Amniotic epithelial cell (primary cell): ENCODE measurements around the gene RIPK3.
A peak's percentile ranks its signal among the peaks of the same experiment; 100 is the strongest.

Source experiments
- DNase-seq: peaks from one replicate; pipeline ENCODE4 v3.0.0-alpha.2; 2010; ENCODE audit warnings: low read depth

RIPK3 gene

DNA sequence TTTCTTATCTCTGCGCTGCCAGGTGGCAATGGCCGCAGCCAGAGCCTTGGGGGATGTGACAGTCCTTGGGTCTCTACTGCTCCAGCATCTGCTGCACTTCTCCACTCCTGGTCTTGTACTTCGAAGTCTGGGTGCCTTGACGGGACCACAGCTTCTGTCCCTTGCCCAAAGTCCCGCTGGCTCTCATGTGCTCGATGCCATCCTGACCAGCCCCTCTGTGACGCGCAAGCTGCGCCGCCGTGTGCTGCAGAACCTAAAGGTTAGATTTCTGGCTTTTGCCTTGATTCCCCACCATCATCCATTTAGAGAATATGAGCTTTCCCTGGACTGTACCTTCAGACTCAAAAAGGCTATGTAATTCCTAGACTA lies 35.8 kb downstream of the RIPK3 start:
- DNase-seq: no peak

DNA sequence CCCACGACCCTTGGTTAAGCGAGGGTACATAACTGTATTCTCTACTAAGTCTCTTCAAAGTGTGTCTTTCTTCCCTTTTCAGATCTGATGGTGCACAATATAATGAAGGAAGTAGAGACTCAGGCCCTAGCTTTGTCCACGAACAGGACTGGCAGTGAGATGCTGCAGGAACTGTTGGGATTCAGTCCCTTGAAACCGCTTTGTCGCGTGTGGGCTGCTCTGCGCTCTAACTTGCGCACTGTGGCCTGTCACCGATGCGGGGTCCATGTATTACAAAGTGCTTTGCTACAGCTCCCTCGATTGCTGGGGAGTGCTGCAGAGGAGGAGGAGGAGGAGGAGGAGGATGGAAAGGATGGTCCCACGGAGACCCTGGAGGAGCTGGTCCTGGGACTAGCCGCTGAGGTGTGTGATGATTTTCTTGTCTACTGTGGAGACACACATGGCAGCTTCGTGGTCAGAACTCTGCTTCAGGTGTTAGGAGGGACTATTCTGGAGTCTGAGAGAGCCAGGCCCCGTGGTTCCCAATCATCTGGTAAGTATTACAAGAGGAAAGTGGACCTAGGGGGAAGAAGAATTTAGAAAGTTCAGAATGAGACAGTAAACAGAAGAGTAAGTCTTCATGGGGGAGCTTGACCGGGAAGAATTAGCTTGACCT lies 39.3 kb downstream of the RIPK3 start:
- no peak for DNase-seq

DNA sequence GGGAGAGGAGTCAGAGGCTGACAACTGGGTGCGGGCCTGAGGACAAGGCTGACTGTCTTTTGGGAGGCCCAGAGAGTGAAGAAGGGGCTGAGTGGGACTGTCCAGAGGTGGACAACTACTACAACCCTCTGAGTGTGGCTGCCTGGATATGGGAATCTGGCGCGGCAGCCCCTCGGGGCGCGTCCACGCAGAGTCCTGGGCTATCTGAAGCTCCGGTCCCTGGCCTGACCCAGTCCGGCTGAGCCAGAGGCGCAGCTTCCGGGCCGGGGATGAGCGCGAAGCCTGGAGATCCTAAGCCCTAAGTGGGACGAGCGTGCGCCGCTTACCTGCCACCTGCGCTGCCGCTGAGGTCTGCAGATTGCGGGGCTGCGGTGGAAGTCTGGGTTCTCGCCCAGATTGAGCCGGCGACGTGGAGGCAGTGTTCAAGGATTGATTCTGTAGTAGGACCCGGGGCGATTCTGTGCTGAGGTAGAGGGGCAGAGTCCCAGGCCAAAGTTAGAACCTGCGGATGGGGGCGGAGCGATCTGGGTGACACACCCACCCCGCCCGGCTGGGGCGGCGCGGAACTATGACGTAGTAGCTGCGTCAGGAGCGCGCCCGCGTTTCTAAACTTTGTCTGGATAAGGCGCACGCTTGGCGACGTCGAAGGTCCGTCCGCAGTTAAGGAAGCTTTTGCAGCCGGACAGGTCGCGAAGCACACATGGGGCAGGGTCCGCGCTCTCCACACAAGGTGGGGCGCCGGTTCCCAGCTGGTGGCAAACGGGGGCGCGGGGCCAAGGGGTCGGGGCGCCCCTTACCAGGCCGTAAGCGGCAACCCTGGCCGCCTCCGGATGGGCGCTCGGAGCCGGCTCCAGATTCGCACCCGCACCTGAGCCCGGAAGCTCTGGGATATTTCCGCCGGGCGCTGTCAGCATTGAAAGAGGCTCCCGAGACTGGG lies 40.3 kb downstream of the RIPK3 start, which contains the start of the genes DHRS1 and NOP9:
TSS of gene DHRS1 (minus strand) at position 526 of the 937 bp plus-strand sequence. CDS start 674 bp downstream, outside the sequence.
TSS of gene NOP9 (plus strand) at position 596 of the 937 bp plus-strand sequence. CDS start at position 701, 105 bp downstream.
- peak; percentile 81 for DNase-seq

DNA sequence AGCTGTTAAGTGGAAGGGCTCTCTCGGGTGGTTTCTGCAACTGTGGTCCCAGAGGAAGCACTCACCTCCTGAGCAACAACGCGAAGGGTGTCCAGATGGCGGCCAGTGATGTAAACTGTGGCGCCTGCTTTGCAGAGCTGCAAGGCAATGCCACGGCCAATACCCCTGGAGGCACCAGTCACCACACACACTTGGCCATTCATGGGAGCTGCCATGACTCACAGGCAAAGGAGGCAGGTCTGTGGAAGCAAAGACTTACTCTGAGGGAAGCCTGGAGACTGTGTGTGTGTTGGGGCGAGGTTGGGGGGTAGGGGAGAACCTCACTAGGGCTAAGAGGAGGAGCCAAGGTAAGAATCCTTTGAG lies 40.9 kb downstream of the RIPK3 start:
- peak; percentile 68 for DNase-seq

DNA sequence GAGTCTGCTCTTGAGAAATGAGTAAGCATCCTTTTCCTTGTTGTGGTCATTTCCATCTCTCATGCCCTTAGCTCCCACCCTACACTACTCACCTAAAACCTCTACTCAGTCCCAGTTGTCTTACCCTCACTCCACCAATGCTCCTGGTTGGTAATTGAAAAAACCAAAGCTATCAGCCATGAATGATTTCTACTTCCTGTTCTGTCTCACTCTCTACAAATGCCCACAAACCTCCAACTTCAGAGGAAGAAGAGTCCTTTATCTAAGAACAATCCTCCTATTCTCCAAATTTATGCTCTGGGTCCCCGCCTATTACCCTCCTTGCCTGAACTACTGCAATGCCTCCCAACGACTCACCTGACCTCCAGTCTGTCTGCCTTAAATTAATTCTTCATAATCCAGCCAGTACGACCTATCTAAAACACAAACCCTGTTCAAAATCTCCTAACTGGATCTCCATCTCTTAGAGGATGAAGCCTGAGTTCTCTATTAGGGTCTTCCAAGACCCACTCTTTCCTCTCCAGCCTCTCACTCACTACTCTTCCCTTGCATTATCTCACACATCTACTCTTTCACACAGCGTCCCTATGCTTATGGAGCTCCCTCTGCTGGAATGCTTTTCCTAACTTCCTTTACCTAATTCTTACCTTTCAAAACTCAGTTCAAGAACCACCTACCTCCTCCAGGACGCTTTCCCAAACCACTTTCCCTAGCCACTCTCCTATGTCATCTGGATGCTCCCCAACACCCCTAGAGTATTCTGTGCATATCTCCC lies 42.4 kb downstream of the RIPK3 start:
- DNase-seq: peak; percentile 22

DNA sequence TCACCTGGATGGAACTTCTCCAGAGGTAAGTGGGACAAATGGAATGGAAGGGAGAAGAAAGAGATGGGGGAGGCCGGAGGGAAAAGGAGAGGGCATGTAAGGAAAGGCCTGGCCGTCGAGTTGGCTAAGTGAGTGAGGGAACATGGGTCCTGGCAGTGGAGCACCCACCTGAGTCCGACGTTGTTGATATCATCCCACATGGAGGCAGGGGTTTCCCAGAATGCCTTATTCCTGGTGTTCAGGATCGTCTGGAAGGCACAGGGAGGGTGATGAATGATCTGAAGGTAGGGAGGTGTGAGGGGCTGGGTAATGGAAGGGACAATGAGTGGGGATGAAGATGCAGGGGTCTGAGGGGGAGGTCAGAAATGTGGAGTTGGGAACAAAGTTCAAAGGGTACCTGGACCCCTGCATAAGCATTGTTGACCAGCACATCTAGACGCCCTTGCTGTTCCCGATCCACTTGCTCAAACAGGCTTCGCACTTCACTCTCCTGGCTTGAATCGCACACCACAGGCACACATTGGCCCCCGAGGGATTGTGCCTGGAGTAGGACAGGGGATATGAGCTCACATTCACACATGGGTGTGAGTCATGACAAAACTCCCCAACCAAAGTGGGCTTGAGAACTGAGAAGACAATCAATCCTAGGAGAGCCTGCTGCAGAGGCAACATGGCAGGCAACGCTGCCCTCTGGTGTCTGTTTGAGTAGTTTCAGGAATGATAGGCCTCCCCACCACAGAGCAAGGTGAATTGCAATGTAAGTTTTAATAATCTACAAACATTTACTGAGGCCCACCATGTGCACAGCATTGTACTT lies 43.2 kb downstream of the RIPK3 start:
- peak; percentile 89 for DNase-seq

DNA sequence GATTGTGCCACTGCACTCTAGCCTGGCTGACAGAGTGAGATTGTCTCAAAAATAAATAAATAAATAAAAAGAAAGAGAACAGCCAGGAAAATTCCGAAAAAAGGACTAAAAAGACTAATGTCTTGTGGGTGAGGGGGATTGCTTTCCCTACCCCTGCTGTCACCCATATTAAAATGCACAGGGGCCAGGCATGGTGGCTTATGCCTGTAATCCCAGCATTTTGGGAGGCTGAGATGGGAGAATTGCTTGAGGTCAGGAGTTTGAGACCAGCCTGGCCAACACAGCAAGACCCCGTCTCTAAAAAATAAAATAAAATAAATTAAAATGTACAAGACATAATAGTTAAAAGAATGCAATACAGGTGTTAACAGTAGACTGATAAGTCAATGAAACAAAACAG lies 46.3 kb downstream of the RIPK3 start:
- DNase-seq: no peak

DNA sequence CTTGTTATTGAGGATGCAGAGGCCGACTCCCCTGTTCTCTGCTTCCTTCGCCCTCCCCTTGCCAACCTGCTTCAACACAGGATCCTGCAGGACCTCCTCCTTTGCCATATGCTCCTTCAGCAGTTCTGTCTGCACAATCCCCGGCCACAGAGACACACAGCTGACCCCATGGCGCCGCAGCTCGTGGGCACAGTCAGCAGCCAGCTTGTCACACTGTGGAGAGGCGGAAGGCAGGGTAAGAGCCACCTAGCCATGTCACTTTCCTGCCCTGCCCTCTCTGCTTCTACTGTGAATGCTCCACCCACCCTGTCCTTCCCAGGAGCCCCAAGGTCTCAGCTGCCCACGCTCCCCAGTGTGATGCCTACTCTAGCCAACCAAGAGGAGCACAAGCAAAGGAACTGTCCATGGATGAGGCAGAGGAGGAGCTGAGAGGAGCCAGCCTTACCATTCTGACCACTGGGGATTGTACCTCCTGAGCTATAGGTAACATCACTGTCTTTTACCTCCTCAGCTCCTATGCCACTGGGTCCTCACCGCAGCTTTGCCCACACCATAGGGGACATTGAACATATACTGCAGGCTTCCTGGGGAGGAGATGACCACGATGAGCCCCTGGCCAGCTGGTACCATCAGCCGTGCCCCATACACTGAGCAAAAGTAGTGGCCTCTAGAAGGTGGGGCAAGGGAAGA lies 47.5 kb downstream of the RIPK3 start:
- DNase-seq: no peak

DNA sequence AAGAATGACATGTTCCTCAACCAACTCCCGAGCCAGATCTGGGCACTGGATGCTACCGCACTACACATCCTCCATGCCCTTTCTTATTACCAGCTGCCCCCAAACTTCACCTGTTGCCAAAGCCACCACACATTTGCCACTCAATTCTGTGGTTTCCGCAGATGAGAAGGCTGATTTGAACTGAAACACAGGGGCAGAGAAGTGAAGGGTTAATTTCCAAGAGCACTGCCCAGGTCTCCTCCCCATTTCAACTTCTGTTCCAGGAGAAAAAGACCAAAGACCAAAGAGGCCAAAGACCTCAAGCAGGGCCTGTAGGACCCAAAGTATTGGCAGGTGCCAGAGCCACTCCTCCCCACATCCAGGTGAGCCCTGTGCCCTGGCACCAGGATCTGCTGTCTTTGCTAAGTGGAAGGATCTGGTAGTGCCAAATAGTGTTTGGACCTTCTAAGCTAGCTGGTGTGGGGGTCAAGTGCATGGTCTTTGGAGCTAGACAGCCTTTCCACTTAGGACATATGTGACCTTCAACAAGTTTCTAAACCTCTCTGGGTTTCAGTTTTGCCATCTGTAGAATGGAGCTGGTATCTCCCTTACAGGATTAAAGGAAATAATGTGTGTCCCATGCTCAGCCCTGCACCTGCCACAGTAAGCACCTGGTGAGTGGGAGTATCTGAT lies 48.2 kb downstream of the RIPK3 start:
- no peak for DNase-seq

DNA sequence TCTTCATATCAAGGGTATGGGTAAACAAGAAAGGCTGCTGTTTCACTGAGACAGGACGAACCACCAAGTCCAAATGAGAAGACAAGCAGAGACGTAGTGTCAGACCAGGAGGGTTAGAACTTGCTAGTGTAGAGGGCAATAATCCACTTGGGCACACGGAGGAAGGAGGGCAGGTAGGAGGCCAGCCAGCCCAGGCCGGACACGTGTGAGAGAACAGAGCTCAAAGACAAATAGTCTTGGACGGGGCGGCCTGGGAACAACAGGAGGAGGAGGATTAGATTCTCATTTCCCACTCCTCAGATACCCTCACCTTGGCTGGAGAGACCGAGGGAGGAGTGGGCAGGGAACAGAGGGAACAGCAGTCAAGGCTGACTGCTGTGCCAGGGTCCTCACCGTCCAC lies 49.0 kb downstream of the RIPK3 start:
- no peak for DNase-seq

DNA sequence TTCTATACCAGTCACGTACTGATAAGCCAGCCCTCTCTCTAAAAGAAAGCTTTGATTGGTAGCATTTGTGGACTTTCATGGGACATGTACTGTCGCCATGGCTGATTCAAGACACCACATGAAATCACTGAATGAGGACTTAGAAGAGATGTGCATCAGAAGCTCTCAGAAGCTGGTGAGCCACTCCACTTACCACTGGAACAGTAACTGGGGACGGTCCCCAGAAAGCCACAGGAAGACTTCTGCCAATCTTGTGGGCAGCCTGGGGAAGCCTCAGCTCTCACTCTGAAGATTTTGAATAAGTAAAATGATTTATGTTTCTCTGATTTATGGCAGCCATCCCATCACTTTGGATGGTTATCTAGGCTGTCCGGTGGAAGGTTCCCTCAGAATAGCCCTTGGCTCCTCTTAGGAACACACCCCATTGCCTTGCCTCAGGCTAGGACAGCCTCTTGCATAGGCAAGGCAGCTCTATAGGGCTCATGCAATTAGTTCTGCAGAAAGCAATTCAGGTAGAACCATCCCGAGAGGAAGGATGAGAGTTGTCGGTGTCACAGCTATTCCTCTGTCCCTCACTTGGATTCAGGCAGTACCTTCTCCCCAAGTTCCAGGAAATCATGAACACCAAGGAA lies 50.0 kb downstream of the RIPK3 start:
- DNase-seq: no peak

DNA sequence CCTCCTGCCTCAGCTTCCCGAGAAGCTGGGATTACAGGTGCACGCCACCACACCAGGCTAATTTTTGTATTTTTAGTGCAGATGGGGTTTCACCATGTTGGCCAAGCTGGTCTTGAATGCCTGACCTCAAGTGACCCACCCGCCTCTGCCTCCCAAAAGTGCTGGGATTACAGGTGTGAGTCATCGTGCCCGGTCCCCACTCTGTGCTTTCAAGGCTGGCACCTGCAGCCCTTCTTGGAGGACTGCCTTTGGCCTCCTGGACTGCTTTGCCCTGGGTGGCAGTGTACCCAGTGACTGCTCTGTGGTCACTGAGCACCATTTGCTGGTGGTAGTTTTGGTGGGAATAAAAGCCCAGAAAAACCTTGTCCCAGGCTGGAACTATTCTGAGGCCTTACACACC lies 52.8 kb downstream of the RIPK3 start:
- no peak for DNase-seq
